ENCODE measurements around the gene XPO4.

Gene XPO4

GRCh38 chr13:20728579-20729311 lies 173.8 kb downstream of the XPO4 start:
- TF ChIP-seq SIN3A (IDR thresholded peaks at IDR 0.05; ENCODE audit: borderline replicate concordance, insufficient read depth, low read length) (no peak), POLR2AphosphoS5 (IDR thresholded peaks at IDR 0.05; ENCODE audit: low read depth, low read length) (no peak), REST (IDR thresholded peaks at IDR 0.05; ENCODE audit: insufficient read depth in 1 of 2, low read depth in 2 of 2, low read length in 2 of 2) (no peak), TAF1 (IDR thresholded peaks at IDR 0.05; ENCODE audit: borderline replicate concordance, insufficient read depth, low read length) (no peak), FOXP2 (optimal IDR thresholded peaks at IDR 0.05; ENCODE audit: borderline replicate concordance, extremely low read depth, extremely low read length, insufficient read depth) (no peak)

- TF ChIP-seq POLR2AphosphoS5 (IDR thresholded peaks at IDR 0.05; ENCODE audit: low read depth, low read length) (no peak), TAF1 (IDR thresholded peaks at IDR 0.05; ENCODE audit: borderline replicate concordance, insufficient read depth, low read length) (no peak), SIN3A (IDR thresholded peaks at IDR 0.05; ENCODE audit: borderline replicate concordance, insufficient read depth, low read length) (no peak), REST (IDR thresholded peaks at IDR 0.05; ENCODE audit: insufficient read depth in 1 of 2, low read depth in 2 of 2, low read length in 2 of 2) (no peak), FOXP2 (optimal IDR thresholded peaks at IDR 0.05; ENCODE audit: borderline replicate concordance, extremely low read depth, extremely low read length, insufficient read depth) (no peak)
Measured at GRCh38 chr13:20727856-20728255, 174.7 kb downstream of the XPO4 start.
